GM12865 (cell line): ENCODE measurements around the gene IQCN.

Source experiments
- DNase-seq: peaks from one replicate; pipeline ENCODE4 v3.0.0; 2010; ENCODE audit warnings: low read depth
- H3K4me3 ChIP-seq: 2 replicates; pipeline ENCODE4 v1.5.1; 2011; ENCODE audit warnings: mild to moderate bottlenecking, low read depth, low read length, control low read depth
- CTCF ChIP-seq: IDR thresholded peaks from 2 replicates; pipeline ENCODE4 v1.5.1; 2011; ENCODE audit warnings: low read length, control low read depth, low read depth, inconsistent platforms; ENCODE audit not compliant: insufficient read depth; ENCODE audit errors: missing control alignments

The IQCN gene

DNA sequence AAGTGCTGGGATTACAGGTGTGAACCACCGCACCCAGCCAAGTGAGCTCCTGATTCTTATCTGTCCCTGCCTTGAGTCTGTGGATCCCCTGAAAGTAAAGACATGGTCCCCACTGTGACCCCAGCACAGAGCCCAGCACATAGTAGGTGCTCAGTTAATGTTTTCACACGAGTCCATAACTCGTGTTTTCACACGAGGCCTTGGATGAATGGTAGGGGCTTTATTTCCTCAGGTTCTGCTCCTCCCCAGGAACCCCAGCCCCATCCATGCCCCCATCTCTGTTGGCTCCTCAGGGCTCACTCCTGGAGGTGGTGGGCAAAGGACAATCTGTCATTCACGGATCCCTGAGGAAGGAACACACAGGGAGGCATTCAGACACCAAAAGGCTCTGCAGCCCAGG lies 24.4 kb downstream of the IQCN start:
- no peak for TF ChIP-seq CTCF

GRCh38 chr19:18245297-18245696 lies 29.0 kb downstream of the IQCN start:
- H3K4me3 ChIP-seq, result no peak overlapping the region
- no peak for DNase-seq
- TF ChIP-seq CTCF, result no peak

More for the DNA sequence above, 24.4 kb downstream of the IQCN start:
- DNase-seq, result no peak
- no peak overlapping the region for H3K4me3 ChIP-seq

DNA sequence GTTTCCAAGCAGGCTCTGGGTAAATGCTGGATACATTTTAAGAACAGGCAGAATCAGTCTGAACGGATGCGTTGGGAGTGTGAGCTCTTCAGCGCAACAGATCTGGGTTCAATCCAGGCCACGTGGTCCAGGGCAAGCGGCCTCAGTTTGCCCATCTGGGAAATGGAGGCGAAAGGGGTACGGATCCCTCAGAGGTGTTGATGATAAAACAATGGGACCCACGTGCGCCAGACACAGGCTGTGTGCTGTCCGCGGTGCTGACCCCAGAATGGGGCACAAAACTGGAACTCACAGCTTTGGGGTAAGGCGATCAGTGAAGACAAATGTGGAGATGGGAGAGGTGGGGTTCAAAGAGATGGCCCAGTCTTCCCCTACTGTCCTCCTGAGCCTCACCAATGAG lies 34.9 kb downstream of the IQCN start:
- no peak overlapping the region for H3K4me3 ChIP-seq
- TF ChIP-seq CTCF, result no peak
- no peak for DNase-seq

GRCh38 chr19:18234194-18234593 lies 40.1 kb downstream of the IQCN start:
- TF ChIP-seq CTCF, result no peak
- DNase-seq, result no peak
- no peak overlapping the region for H3K4me3 ChIP-seq

- H3K4me3 ChIP-seq, result no peak overlapping the region
- no peak for TF ChIP-seq CTCF
- DNase-seq, result peak; percentile 34
Measured at GRCh38 chr19:18233224-18233825, 40.9 kb downstream of the IQCN start.

DNA sequence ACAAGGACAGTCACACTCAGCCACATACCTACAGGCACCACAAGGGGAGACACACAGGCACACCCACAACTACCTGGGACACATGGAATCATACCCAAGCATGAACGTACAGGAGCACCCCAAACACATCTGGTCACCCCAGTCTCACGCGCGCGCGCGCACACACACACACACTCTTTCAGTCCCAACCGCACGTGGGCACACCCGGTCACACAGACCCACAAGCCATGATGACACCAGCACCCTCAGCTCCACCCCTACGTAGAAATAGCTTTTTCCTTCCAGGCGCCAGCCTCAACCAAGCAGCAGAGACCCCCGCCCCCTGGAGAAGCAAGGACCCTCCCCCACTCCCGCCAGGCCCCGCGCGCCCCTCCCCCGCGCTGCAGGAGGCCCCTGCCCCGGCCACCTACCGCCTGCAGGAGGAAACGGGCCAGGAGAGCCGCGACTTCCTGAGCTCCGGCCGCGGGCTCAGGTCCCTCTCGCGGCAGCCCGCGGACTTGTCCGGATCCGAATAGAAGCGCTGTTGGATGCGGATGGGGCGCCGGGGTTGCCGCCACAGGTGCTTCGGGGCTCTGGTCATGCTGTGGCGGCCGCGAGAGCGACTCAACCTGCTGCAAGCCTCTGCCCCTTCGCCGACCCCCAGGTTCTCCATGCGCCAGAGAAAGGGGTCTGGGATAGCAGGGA lies 41.6 kb downstream of the IQCN start:
- TF ChIP-seq CTCF, result no peak
- DNase-seq, result no peak
- H3K4me3 ChIP-seq, result no peak overlapping the region

GRCh38 chr19:18231775-18232174 lies 42.5 kb downstream of the IQCN start:
- no peak for DNase-seq
- TF ChIP-seq CTCF, result no peak
- no peak overlapping the region for H3K4me3 ChIP-seq
